Measurements from ENCODE around the gene SH2D3C. TPM values are rescaled to one million over a fixed set of nuclear protein-coding genes. Genes with fewer than 3 reads are reported as not detected.

The SH2D3C gene
- total RNA-seq, 1 donor from 2014 or later = 18.3 TPM

DNA sequence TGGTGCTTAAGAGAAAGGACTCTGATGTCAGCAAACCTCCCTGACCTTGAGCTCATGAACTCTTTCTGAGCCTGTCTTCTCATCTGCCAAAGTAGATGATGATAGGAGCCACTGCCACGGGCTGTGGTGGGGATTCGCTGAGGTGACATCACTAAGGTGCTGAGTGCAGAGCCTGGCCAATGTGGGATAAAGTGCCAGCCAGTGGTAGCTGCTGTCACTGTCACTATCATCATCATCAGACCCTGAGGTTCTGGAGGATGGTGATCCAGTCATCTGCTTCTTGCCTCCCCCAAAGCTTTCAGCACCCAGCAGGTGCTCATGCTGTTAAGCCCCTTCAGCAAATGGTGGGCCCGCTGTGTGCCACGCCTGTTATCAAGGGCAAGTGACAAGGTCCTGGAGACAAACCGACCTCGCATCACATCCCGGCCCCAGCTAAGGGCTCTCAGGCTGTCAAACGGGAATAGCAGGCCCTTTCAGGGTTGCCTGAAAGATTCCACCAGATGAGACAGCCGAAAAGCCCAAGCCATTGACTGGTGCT, 30.6 kb upstream of the SH2D3C start:
- ATAC-seq (peak; percentile 8), DNase-seq (no peak)
- intact Hi-C loops (cut with micrococcal nuclease) = no loop called here

GRCh38 chr9:127808347-127809001, 30.0 kb upstream of the SH2D3C start:
- DNase-seq (no peak), ATAC-seq (no peak)
- intact Hi-C loops (cut with micrococcal nuclease) = no loop called here

- no peak for DNase-seq
- intact Hi-C loops (cut with micrococcal nuclease) = no loop called here
Measured at GRCh38 chr9:127806871-127807270, 28.4 kb upstream of the SH2D3C start.

DNA sequence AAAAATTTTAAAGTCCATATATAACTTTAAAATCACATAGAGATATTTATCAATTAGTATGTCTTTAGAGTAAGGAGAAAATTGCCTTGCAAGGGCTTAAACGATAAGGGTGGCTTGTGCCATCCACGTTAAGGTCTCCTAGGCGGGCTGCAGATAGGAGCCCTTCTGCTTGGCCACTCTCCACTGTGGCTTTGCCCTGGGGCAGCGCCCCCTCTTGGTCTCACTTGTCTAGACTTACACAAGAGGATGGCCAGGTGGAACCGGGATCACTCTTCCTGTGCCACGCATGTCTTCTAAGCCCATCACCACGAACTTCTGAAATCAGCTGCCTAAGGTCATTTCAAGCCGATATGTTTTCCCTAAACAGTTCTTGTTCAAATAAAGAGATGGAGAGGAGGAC, 27.2 kb upstream of the SH2D3C start:
- DNase-seq (no peak), ATAC-seq (no peak)
- intact Hi-C loops (cut with micrococcal nuclease) = no loop called here

More at GRCh38 chr9:127806871-127807270, 28.4 kb upstream of the SH2D3C start:
- no peak for ATAC-seq

- peak; percentile 4 for ATAC-seq
- no peak for DNase-seq
- intact Hi-C loops (cut with micrococcal nuclease) = no loop called here
Measured at GRCh38 chr9:127803507-127804352, 25.3 kb upstream of the SH2D3C start.

- intact Hi-C loops (cut with micrococcal nuclease) = no loop called here
- peak; percentile 91 for ATAC-seq
- DNase-seq = peak; percentile 92
Measured at GRCh38 chr9:127802576-127803443, 24.3 kb upstream of the SH2D3C start, which contains the start of gene FPGS. TSS of gene FPGS (plus strand) at chr9:127802882. CDS start at chr9:127802925, 43 bp downstream.

- intact Hi-C loops (cut with micrococcal nuclease) = no loop called here
- DNase-seq (no peak), ATAC-seq (no peak)
Measured at GRCh38 chr9:127801955-127802575, 23.6 kb upstream of the SH2D3C start.

GRCh38 chr9:127796852-127797370, 18.4 kb upstream of the SH2D3C start:
- no peak for DNase-seq
- no peak for ATAC-seq
- intact Hi-C loops (cut with micrococcal nuclease) = no loop called here

DNA sequence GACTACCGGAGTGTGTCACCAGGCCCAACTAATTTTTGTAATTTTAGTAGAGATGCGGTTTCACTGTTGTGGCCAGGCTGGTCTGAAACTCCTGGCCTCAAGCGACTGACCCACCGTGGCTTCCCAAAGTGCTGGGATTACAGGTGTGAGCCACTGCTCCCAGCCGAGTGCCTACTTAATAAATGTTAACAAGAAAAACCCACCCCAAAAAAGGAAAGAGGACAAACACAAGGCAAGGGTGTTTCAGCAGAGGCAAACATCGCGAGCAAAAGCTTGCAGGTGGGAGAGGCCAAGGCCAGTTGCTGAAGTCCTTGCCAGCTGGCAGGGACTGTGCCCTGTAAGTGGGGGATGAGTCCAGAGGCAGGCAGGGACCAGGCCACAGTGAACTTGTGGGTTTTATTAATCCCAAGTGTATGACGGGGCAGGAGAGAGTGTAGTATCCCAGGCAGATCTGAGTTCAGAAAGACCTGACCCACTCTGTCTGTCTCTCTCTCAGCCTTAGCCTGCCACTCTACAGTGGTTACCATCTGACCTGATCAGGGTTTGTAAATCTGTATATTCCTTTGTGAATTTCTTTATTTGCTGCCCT, 17.9 kb upstream of the SH2D3C start:
- intact Hi-C loops (cut with micrococcal nuclease) = no loop called here
- ATAC-seq (peak; percentile 71), DNase-seq (no peak)

DNA sequence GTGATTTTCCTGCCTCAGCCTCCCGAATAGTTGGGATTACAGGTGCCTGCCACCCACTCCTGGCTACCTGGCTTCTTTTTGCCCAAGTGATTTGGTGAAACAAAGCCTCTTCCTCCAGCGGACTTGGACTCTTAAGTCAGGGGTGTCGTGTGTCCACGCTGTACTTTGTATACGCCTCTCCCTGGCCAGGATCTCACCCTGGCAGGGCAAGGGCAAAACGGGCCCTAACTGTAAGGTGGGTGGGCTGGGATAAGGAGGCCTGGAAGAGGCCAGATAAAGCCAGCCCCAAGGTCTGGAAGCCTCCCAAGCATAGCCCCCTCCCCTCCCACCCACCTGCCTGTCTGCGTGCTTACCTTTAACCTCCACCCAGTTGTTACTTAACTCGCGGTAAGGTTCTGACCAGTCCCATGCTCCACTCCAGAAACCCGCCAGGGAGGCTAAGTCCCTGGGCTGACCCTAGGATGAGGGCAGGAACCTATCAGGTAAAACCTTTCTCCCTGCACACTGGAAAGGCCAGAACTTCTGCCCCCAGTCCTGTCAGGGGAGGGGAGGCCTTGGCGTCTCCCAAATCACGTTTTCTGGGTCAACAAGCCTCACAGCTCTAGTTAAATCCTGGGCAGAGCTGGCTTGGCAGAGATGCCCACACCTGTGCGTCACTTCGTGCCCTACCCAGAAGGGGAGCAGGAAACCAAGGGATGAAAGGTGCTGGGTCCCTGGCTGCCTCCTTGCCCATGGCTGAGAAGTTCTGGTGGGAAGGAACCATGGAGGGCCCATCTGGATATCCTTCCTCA, 15.7 kb upstream of the SH2D3C start:
- no peak for ATAC-seq
- intact Hi-C loops (cut with micrococcal nuclease) = no loop called here
- no peak for DNase-seq

DNA sequence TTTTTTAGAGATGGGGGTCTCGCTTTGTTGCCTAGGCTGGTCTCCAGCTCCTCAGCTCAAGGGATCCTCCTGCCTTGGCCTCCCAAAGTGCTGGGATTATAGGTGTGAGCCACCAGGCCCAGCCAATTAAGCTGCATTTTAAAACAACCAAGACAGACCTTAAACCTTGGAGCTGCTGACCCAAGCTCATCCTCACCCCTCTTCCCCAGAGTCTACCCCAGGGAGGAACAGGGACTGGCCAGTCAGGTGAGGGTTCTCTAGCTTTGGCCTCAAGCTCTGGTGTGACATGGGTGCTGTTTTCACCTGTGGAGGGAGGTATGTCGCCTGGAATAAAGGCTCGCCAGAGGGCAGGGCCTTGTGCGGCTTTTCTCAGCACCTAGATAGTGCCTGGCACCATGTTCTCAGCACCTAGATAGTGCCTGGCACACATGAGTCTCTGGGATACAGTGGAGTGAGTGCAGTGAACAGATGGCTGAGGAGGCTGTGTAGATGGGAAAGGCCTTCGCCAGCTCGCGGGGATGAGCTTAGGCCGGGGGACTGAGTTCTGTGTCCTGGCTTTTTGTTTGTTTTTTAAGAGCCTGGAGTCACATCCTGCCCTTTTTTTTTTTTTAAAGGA, 14.7 kb upstream of the SH2D3C start:
- DNase-seq = no peak
- ATAC-seq = no peak
- intact Hi-C loops (cut with micrococcal nuclease) = no loop called here

- intact Hi-C loops (cut with micrococcal nuclease) = no loop called here
- DNase-seq = no peak
- no peak for ATAC-seq
Measured at GRCh38 chr9:127792417-127793031, 14.1 kb upstream of the SH2D3C start.

- intact Hi-C loops (cut with micrococcal nuclease) = no loop called here
- ATAC-seq = no peak
- DNase-seq = no peak
Measured at GRCh38 chr9:127791085-127791484, 12.6 kb upstream of the SH2D3C start.

- intact Hi-C loops (cut with micrococcal nuclease) = no loop called here
- no peak for ATAC-seq
- DNase-seq = no peak
Measured at GRCh38 chr9:127790094-127790855, 11.8 kb upstream of the SH2D3C start.

DNA sequence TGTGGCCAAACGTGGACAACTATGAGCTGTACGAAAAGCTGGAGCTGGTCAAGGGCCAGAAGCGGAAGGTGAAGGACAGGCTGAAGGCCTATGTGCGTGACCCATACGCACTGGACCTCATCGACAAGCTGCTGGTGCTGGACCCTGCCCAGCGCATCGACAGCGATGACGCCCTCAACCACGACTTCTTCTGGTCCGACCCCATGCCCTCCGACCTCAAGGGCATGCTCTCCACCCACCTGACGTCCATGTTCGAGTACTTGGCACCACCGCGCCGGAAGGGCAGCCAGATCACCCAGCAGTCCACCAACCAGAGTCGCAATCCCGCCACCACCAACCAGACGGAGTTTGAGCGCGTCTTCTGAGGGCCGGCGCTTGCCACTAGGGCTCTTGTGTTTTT, 10.7 kb upstream of the SH2D3C start:
- no peak for ATAC-seq
- intact Hi-C loops (cut with micrococcal nuclease) = loop anchor here (10.0 kb wide), 1 partner anchor 86 kb away; the partner anchor contains the start of gene AK1
- no peak for DNase-seq

All from left ventricle myocardium superior (tissue), 1 donor.